ENCODE measurements around the gene ERCC6L2. TPM values are rescaled to one million over a fixed set of nuclear protein-coding genes. Genes with fewer than 3 reads are reported as not detected.

ERCC6L2 gene
- polyA plus RNA-seq, 2 of the 4 experiments (the other 2 are of a cell fraction), result 13.3 to 36.7 TPM

- no peak for ATAC-seq
- Histone ChIP-seq H3K4me3 (no peak overlapping the region), H3K9me3 (peaks cover 19% of the 10 kb centered on the region; the same call in 2 of the 3 replicates), H3K27ac (no peak overlapping the region), H3K4me1 (no peaks in the 10 kb centered on the region), H3K4me2 (no peak overlapping the region)
- no peak for DNase-seq (ENCODE audit: low read depth in 1 of 2, low spot score in 1 of 2)
- ChIA-PET CTCF (no interaction called here), POLR2A (no interaction called here)
- WGBS (ENCODE audit: missing lambda C conversion rate), result 93% methylated on average over 1 of the region's 1 CpG
- TF ChIP-seq CTCF (IDR thresholded peaks at IDR 0.05) (no peak), RAD21 (conservative IDR thresholded peaks at IDR 0.05 in 1 of 2, IDR thresholded peaks at IDR 0.05 in 1 of 2) (no peak), RFX5 (IDR thresholded peaks at IDR 0.05) (no peak), ZC3H11A (IDR thresholded peaks at IDR 0.05) (no peak), SREBF2 (IDR thresholded peaks at IDR 0.05) (no peak), HEYL (CRISPR knock-in tag; IDR thresholded peaks at IDR 0.05) (no peak), PBX3 (IDR thresholded peaks at IDR 0.05) (no peak), POLR2A (IDR thresholded peaks at IDR 0.05; ENCODE audit: low read length) (no peak), KDM5A (IDR thresholded peaks at IDR 0.05) (no peak), PHF8 (IDR thresholded peaks at IDR 0.05; ENCODE audit: borderline replicate concordance, low read depth) (no peak), POLR2AphosphoS2 (conservative IDR thresholded peaks at IDR 0.05; ENCODE audit: low read length) (no peak), REST (IDR thresholded peaks at IDR 0.05) (no peak), HOXB13 (CRISPR knock-in tag; IDR thresholded peaks at IDR 0.05; ENCODE audit: low read depth) (no peak), HOXA7 (CRISPR knock-in tag; IDR thresholded peaks at IDR 0.05) (no peak)
- FAIRE-seq, result no peak
These were observed 71.6 kb downstream of the ERCC6L2 start for GRCh38 chr9:95947118-95947517.

GRCh38 chr9:95952471-95952870, 77.0 kb downstream of the ERCC6L2 start:
- WGBS (ENCODE audit: missing lambda C conversion rate), result 93% methylated on average over 6 of the region's 6 CpGs
- no peak for FAIRE-seq
- Histone ChIP-seq H3K4me1 (no peaks in the 10 kb centered on the region), H3K9me3 (peaks cover 16% of the 10 kb centered on the region), H3K4me2 (no peak overlapping the region), H3K27ac (no peak overlapping the region), H3K4me3 (no peak overlapping the region)
- TF ChIP-seq KDM5A (IDR thresholded peaks at IDR 0.05) (no peak), ESRRA (IDR thresholded peaks at IDR 0.05; ENCODE audit: borderline replicate concordance, low read length) (no peak), SREBF2 (IDR thresholded peaks at IDR 0.05) (no peak), POLR2A (IDR thresholded peaks at IDR 0.05; ENCODE audit: low read length) (no peak), RARB (CRISPR knock-in tag; IDR thresholded peaks at IDR 0.05) (no peak)
- ATAC-seq, result no peak
- CTCF ChIA-PET, result interaction anchor here (0.6 kb wide), 1 partner anchor 912 kb away, joined by 3 read pairs; no protein-coding TSS in a partner anchor
- DNase-seq (ENCODE audit: low read depth in 1 of 2, low spot score in 1 of 2), result no peak
- POLR2A ChIA-PET, result no interaction called here

GRCh38 chr9:95953986-95954385, 78.5 kb downstream of the ERCC6L2 start:
- WGBS (ENCODE audit: missing lambda C conversion rate), result 89% methylated on average over 1 of the region's 1 CpG
- H3K27ac ChIP-seq, result no peak overlapping the region
- no peaks in the 10 kb centered on the region for H3K4me1 ChIP-seq
- POLR2A ChIA-PET, result interaction anchor here (0.8 kb wide), 1 partner anchor 106 kb away, joined by 3 read pairs; no protein-coding TSS in a partner anchor
- CTCF ChIA-PET, result no interaction called here
- DNase-seq (ENCODE audit: low read depth in 1 of 2, low spot score in 1 of 2), result no peak
- ATAC-seq, result no peak
- FAIRE-seq, result no peak
- TF ChIP-seq SMC3 (IDR thresholded peaks at IDR 0.05) (no peak), NR3C1 (IDR thresholded peaks at IDR 0.05) (no peak), REST (IDR thresholded peaks at IDR 0.05) (no peak), E2F6 (IDR thresholded peaks at IDR 0.05; ENCODE audit: borderline replicate concordance, low read depth) (no peak), MAZ (IDR thresholded peaks at IDR 0.05; ENCODE audit: borderline replicate concordance, low read depth, low read length) (no peak)
- H3K4me2 ChIP-seq, result no peak overlapping the region
- H3K4me3 ChIP-seq, result no peak overlapping the region
- H3K9me3 ChIP-seq, result peaks cover 11% of the 10 kb centered on the region

All from A549 (cell line).